ENCODE measurements around the gene TXNDC11. TPM values are rescaled to one million over a fixed set of nuclear protein-coding genes. Genes with fewer than 3 reads are reported as not detected.

The TXNDC11 gene
- total RNA-seq, 1 donor from 2014 or later = 36.1 TPM

DNA sequence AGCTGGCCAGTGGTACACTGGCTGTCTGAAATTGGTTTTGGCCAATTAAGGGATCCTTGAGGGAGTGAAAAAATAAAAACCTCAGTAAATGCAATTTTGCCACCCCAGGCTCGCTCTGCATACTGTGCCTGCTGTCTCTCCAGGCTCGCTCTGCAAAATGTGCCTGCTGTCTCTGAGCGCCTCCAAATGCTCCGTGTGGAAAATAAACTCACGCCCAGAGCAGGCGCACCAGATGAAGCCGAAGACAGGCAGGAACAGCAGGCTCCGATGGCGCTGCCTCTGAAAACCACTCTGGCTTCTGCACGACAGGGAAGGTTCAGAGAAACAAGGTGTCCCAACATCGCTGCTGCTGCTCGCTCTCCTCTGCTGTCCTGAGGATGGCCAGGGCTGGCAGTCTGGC lies 45.3 kb downstream of the TXNDC11 start:
- TF ChIP-seq, protein P1, sequence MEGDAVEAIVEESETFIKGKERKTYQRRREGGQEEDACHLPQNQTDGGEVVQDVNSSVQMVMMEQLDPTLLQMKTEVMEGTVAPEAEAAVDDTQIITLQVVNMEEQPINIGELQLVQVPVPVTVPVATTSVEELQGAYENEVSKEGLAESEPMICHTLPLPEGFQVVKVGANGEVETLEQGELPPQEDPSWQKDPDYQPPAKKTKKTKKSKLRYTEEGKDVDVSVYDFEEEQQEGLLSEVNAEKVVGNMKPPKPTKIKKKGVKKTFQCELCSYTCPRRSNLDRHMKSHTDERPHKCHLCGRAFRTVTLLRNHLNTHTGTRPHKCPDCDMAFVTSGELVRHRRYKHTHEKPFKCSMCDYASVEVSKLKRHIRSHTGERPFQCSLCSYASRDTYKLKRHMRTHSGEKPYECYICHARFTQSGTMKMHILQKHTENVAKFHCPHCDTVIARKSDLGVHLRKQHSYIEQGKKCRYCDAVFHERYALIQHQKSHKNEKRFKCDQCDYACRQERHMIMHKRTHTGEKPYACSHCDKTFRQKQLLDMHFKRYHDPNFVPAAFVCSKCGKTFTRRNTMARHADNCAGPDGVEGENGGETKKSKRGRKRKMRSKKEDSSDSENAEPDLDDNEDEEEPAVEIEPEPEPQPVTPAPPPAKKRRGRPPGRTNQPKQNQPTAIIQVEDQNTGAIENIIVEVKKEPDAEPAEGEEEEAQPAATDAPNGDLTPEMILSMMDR (IDR thresholded peaks at IDR 0.05; ENCODE audit: insufficient read depth, low read length, poor library complexity, severe bottlenecking) = no peak
- peaks cover 1% of the 10 kb centered on the region for H3K36me3 ChIP-seq (ENCODE audit: control insufficient read depth, insufficient read depth, low read length)

DNA sequence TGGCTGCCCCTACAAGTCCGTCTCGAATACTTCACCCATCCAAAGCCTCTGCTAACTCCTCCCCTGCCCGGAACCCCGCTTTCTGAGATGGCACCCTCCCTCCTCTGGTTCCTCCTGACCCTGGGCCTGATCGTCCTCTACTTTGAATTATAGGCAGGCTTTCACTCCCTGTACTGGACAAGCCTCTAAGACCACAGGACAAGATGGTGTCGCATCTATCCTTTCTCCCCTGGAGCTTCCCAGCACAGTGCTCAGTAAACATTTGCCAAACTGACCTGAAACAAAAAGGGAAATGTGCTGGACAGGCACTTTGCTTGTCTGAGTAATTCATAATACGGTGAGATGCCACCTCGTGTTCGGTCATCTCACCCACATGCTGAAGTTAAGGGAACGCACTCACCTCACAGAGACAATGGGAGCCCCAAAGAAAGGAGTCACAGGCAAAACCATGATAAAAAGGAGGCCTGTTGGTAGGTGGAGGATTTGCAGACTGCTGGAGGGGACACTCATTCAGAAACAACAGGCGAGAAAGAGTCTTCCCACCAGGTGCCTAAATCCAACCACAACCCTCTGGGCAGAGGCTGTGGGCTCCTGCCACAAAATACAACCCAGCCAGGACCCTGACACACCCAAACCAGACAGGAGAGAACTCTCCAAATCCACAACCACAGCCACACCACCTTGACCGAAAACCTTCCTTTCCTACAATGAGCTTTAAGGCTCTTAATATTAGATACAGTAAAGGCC lies 46.2 kb downstream of the TXNDC11 start:
- peaks cover 2% of the 10 kb centered on the region for H3K36me3 ChIP-seq (ENCODE audit: control insufficient read depth, insufficient read depth, low read length)
- TF ChIP-seq, protein P1 (IDR thresholded peaks at IDR 0.05; ENCODE audit: insufficient read depth, low read length, poor library complexity, severe bottlenecking) = no peak
- no peak for DNase-seq (ENCODE audit: low read depth)
- no peaks in the 10 kb centered on the region for H3K27me3 ChIP-seq (ENCODE audit: control insufficient read depth, insufficient read depth, low read length)
- no peak overlapping the region for H3K4me3 ChIP-seq (ENCODE audit: low read depth, low read length)

More for the DNA sequence above, 45.3 kb downstream of the TXNDC11 start:
- no peaks in the 10 kb centered on the region for H3K27me3 ChIP-seq (ENCODE audit: control insufficient read depth, insufficient read depth, low read length)
- no peak for DNase-seq (ENCODE audit: low read depth)
- no peak overlapping the region for H3K4me3 ChIP-seq (ENCODE audit: low read depth, low read length)

DNA sequence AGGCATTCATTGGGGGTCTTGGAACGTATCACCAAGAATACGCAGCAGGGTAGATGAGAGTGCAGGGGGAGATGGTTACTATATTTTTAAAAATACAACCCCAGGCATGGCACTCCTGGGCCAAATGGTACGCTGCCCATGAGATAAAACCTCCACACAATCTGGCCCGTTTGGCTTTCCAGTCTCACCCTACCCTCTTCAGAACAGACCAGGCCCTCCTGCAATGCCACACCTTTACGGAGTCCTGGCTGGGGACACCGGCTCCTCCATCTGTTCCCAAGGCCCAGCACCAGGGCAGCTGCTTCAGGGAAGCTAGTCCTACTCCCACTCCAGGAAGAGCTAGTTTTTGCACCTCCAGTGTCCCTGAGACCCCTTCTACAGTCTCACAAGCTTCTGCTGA lies 50.0 kb downstream of the TXNDC11 start:
- Histone ChIP-seq H3K36me3 (ENCODE audit: control insufficient read depth, insufficient read depth, low read length) (peaks cover 2% of the 10 kb centered on the region), H3K4me3 (ENCODE audit: low read depth, low read length) (no peak overlapping the region), H3K27me3 (ENCODE audit: control insufficient read depth, insufficient read depth, low read length) (no peaks in the 10 kb centered on the region)
- no peak for DNase-seq (ENCODE audit: low read depth)
- TF ChIP-seq, protein P1 (IDR thresholded peaks at IDR 0.05; ENCODE audit: insufficient read depth, low read length, poor library complexity, severe bottlenecking) = no peak

DNA sequence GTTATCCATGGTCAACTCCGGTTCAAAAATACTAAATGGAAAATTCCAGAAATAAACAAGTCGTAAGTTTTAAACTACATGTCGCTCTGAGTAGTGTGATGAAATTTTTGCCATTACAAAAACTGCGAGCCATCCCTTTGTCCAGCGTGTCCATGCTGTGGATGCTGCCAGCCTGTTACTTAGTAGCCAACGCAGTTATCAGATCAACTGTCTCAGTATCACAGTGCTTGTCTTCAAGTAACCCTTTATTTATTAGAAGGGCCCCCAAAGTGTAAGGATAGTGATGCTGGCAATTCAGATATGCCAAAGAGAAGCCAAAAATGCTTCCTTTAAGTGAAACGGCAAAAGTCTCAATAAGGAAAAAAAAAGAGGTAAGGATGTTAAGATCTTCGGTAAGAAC lies 50.5 kb downstream of the TXNDC11 start:
- TF ChIP-seq, protein P1 (IDR thresholded peaks at IDR 0.05; ENCODE audit: insufficient read depth, low read length, poor library complexity, severe bottlenecking) = no peak
- Histone ChIP-seq H3K36me3 (ENCODE audit: control insufficient read depth, insufficient read depth, low read length) (peaks cover 1% of the 10 kb centered on the region), H3K4me3 (ENCODE audit: low read depth, low read length) (no peak overlapping the region), H3K27me3 (ENCODE audit: control insufficient read depth, insufficient read depth, low read length) (no peaks in the 10 kb centered on the region)
- no peak for DNase-seq (ENCODE audit: low read depth)

DNA sequence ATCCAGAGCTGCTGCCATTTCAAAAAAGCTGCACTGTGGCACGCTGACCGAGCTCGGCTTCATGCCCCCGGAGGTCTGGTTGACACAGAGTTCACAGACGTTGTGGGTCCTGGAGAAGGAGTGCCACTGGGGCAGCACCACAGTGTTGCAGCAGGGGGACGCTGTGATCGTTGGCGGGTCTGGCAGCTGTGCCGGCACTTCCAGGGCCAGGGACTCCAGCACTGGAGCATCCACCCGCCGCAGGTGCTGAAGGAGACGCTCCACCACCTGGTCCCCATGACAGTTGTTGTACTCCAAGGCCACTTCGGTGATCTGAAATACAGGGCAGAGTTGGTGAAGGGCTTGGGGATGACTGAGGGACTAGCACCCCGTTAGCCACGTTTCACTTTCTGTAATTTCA lies 50.9 kb downstream of the TXNDC11 start:
- Histone ChIP-seq H3K4me3 (ENCODE audit: low read depth, low read length) (no peak overlapping the region), H3K27me3 (ENCODE audit: control insufficient read depth, insufficient read depth, low read length) (no peaks in the 10 kb centered on the region), H3K36me3 (ENCODE audit: control insufficient read depth, insufficient read depth, low read length) (peaks cover 1% of the 10 kb centered on the region)
- no peak for DNase-seq (ENCODE audit: low read depth)
- TF ChIP-seq, protein P1 (IDR thresholded peaks at IDR 0.05; ENCODE audit: insufficient read depth, low read length, poor library complexity, severe bottlenecking) = no peak

DNA sequence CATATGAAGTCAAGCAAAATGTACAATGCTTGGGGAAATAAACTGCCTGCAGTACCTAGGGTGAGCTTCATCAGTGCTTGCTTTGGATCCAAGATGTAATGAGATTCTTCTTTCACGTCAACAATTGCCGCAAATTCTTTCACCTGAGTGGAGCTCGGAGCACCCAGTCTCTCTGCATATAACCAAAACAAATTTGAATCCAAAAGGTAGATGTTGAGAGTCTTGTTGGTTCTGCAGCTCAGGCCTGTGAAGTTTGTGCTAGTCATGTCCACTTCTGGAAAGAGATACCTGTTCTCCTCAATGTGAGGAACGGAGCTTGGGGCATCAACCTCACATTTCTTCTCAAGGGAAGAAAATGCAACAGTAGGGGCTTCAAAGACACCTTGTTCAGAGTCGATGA lies 51.4 kb downstream of the TXNDC11 start:
- Histone ChIP-seq H3K27me3 (ENCODE audit: control insufficient read depth, insufficient read depth, low read length) (no peaks in the 10 kb centered on the region), H3K4me3 (ENCODE audit: low read depth, low read length) (no peak overlapping the region), H3K36me3 (ENCODE audit: control insufficient read depth, insufficient read depth, low read length) (peaks cover 1% of the 10 kb centered on the region)
- TF ChIP-seq, protein P1 (IDR thresholded peaks at IDR 0.05; ENCODE audit: insufficient read depth, low read length, poor library complexity, severe bottlenecking) = no peak
- no peak for DNase-seq (ENCODE audit: low read depth)
